Raji (cell line): Measurements from ENCODE around the gene MSRB1.

ENCODE experiments used
- POLR2A ChIP-seq: IDR thresholded peaks from 2 replicates; pipeline ENCODE4 v1.6.1; 2011; ENCODE audit warnings: low read depth, low read length, control low read depth; ENCODE audit not compliant: insufficient read depth

Gene MSRB1

DNA sequence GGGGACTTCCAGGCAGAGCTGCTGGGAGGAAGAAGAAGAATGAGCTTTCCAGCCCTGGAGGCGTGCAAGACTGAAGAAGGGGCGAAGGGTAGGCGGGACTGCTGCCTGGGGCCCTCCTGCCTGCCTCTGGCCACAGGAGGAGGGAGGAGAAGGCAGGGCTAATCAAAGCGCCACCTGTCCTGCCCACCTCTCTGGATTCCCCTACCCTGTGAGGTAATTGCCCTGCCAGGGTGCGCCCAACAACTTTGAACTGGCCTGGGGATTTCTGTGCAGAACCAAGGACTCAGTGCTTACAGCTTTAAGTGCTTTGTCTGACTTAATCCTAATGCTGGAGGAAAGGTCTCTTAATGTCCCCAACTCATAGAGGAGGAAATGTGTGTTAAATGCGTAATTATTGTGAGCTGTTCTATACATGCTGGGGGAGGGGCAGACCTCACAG lies 38.4 kb upstream of the MSRB1 start, which contains the start of gene NOXO1:
TSS of gene NOXO1 (minus strand) at position 72 of the 439 bp plus-strand sequence. CDS start 290 bp downstream, outside the sequence.
- no peak for TF ChIP-seq POLR2A

DNA sequence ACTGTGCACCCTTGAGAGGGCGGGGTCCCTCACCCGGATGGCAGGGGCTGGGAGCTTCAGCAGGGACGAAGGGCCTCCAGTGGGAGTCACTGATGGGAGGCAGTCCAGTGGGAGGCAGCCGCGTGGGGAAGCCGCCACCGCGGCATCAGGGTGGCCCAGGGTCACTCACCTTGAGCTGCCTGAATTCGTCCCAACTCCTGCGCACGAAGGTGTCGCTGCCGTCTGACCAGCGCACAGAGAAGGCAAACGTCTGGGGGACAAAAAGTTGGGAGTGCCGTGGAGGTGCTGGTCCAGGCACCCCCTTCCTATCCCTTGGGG lies 37.7 kb upstream of the MSRB1 start:
- no peak for TF ChIP-seq POLR2A

DNA sequence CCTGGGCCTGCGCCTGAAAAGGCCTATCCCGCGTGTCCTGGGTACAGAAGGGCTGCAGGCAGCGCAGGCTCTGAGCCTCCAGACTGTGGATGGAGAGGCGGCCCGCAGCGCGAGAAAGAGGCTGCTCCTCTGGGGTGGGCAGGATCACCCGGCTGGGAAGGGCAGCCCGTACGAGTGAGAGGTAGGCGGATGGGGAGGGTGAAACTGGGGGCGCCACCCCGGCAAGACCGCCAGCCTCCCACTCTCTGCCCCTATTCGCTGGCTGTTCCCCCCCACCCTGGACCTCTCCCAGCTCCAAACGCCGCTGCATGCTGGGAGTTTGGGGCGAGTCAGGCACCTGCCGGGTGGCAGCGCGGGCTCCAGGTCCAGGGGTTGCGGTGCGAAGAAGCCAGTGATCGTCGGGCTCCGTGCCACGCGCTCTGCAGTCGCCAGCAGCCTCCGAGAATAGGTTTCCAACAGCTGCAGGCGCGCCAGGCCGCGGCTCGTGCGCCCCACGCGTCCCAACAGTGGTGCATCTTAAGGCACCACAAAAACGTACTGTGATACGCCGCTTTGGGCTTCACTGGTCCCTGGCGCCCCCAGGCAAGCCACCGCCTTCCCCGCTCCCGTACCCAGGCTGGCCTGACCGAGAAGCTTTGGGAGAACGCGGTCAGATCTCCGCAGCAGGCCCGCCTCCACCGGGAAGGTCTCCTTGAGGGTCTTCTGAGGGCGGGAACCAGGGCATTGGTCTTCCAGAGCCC lies 37.2 kb upstream of the MSRB1 start:
- TF ChIP-seq POLR2A: no peak

DNA sequence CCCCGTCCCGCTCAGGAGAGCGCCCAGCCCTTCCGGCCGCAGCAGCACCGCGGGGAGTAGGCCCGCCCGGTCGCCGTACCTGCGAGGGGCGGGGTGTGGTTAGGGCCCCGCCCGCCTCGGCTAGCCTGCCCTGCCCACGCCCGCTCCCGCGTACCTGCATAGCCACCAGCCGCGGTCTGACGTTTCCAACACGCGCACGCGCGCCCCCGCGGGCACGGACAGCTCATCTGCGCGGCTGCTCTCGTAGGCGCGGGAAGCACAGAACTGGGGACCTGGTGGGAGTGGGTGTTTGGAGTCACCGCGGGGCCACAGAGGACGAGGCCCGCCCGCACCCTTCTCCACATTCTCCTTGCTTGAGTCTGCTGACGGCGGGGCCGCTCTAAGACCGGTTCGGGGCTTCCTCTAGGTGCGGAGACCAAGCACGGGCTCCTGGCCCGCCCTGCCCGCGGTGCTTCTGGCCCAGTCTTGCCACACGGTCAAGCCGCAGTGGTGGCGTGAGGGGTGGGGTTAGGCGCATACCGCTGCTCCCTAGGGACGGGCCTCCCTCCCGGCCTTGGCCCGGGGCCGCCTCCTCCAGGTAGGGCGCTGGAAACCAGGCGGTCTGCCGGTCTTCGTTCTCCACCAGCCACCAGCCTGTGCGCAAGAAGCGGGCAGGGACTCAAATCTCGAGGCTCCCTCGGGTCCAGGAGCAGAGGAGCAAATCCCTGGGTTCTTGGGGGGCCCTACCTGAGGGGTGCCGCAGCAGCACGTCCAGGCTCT lies 36.5 kb upstream of the MSRB1 start:
- TF ChIP-seq POLR2A: no peak

DNA sequence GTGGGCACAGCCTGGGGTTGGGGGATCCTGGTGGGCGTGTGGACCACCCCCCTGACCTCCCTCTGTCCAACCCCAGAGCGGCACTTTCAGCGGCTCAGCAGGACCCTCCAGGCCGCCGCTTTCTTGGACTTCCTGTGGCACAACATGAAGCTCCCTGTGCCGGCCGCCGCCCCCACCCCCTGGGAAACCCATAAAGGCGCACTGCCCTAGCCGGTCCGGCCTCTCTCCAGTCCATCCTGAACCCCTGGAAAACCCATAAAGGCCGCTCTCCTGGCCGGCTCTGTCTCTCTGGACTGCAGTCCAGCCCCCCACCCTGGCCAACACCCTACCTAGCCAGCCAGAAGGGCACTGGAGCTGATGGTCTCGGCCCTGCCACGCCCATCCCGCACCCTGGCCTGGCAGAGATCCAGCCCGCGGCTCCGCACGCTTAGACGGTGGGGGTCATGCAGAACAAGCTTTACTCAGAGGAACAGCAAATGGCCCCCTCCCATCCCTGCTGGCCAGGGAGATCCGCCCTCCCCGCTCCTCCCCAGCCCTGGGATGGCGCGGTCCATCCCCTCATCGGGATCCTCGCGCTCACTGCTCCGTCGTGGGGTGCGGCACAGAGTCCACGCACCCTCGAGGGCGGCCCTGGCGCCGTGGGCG lies 35.6 kb upstream of the MSRB1 start:
- no peak for TF ChIP-seq POLR2A

DNA sequence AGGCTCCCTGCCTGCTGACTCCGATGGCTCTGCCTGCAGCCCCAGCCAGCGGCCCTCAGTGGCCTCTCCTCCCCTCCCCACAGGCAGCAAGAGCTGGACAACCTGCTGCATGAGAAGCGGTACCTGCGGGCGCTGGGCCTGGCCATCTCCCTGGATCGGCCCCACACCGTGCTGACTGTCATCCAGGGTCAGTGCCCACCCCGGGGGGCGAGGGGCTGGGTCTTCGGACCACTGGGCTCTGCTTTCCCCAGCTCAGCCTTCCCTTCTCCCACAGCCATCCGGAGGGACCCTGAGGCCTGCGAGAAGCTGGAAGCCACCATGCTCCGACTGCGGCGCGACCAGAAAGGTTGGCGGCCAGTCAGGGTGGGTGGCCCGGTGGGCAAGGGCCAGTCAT lies 34.9 kb upstream of the MSRB1 start:
- no peak for TF ChIP-seq POLR2A

DNA sequence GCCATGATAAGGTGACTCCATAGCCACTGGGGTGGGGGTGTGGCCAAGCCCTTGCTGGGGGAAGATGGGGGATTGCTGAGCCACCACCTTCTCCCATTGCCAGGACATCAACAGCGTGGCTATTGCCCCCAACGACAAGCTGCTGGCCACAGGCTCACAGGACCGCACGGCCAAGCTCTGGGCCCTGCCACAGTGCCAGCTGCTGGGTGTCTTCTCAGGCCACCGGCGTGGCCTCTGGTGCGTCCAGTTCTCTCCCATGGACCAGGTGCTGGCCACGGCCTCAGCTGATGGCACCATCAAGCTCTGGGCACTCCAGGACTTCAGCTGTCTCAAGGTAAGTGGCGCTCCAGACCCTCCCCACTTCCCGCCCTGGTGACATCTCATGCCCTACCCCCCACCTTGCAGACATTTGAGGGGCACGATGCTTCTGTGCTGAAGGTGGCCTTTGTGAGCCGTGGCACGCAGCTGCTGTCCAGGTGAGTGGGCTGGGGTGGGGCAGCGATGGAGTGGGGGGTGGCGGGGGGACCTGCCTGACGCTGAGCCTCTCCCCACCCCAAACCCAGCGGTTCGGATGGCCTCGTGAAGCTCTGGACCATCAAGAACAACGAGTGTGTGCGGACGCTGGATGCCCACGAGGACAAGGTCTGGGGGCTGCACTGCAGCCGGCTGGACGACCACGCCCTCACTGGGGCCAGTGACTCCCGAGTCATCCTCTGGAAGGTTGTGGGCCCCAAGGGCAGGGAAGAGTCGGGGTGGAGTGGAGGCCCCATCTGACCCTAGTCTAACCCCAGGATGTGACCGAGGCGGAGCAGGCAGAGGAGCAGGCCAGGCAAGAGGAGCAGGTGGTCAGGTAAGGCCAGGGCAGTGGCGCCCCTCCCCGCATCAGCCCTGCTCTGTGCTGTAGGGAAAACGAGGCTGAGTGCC lies 34.2 kb upstream of the MSRB1 start:
- no peak for TF ChIP-seq POLR2A

DNA sequence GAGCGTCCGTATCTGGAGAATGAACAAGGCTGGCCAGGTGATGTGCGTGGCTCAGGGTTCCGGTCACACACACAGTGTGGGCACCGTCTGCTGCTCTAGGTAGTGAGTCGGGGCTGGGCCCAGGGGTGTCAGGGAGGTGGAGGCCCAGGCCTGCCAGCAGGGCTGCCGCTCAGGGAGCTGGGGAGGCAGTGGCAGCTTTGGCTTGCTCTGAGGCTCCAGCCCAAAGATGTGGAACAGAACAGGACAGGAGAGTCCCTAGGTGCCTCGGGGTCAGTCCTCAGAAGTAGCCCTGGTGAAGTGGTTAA lies 33.2 kb upstream of the MSRB1 start:
- TF ChIP-seq POLR2A: no peak

DNA sequence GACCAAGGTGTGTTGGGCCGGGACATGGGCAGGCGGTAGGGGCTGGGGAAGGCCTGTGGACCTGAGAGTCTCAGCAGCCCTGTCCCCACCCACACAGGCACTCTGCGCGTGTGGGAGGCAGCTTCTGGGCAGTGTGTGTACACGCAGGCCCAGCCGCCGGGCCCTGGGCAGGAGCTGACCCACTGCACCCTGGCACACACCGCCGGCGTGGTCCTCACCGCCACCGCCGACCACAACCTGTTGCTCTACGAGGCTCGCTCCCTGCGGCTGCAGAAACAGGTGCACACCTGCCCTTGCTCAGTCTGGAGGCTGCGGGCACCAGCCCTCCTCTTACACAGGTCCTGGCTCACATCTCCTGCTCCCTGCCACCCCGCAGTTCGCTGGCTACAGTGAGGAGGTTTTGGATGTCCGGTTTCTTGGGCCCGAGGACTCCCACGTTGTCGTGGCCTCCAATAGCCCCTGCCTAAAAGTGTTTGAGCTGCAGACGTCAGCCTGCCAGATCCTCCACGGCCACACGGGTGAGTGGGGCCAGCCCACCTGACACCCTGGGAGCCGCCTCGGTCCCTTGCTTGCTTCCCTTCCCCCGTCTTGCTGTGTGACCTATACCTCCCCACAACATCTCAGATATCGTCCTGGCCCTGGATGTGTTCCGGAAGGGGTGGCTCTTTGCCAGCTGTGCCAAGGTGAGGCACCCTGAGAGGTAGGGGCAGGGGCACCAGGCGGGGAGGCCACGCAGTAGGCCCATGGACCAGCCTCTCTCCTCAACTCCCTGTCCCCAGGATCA lies 32.6 kb upstream of the MSRB1 start:
- no peak for TF ChIP-seq POLR2A

DNA sequence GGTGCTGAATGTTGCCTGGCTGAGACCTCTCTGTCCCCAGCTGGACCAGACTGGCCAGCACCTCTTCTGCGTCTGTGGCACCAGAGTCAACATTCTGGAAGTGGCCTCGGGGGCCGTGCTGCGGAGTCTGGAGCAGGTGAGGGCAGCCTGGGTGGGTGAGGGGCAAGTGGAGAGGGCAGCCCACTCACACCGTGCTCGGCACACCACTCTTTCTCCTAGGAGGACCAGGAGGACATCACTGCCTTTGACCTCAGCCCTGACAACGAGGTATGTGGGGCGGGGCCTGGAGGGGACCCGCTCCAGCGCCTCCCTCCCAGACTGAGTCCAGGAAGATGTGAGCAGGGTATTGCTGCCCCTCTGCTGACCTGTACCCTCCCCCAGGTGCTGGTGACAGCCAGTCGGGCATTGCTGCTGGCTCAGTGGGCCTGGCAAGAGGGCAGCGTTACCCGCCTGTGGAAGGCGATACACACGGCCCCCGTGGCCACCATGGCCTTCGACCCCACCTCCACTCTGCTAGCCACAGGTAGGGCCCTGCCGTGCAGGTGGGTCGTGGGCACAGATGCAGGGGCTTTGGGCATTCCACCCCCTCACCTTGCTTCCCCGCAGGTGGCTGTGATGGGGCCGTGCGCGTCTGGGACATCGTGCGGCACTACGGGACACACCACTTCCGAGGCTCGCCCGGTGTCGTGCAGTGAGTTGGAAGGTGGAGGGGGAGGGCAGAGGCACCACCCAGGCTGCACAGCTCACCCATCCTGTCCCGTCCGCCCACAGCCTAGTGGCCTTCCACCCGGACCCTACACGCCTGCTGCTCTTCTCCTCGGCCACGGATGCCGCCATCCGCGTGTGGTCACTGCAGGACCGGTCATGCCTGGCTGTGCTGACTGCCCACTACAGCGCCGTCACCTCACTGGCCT lies 31.4 kb upstream of the MSRB1 start:
- TF ChIP-seq POLR2A: no peak

DNA sequence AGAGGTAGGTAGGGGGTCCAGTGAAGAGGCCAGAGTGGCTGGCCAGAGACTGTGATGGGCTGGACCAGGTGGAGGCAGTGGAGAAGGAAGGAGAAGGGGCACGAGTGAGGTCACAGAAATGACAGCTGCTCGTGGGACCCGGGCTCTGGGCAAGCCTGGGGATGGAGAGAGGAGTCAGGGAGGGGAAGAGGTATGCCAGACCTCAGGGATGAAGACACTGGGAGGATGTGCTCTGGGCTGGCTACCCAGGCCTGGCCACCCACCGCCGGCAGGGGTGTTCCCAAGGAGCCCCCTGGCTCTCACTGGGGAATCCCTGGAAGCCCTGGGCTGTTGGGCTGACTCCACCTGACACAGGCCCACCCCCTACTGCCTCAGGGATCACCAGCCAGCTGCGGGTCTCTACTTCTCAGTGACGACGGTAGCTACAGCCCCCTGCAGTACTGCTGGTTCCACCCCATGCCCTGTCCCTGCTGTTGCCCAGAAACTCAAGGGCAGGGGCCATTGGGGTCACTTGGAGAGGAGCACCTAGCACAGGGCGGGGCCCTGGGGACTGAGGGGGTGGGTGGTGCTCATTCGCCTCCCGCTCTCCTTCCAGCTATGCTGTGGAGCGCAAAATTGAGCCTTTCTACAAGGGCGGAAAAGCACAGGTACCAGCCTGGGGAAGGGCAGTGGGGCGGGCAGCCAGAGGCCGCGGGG lies 30.6 kb upstream of the MSRB1 start:
- TF ChIP-seq POLR2A: no peak

DNA sequence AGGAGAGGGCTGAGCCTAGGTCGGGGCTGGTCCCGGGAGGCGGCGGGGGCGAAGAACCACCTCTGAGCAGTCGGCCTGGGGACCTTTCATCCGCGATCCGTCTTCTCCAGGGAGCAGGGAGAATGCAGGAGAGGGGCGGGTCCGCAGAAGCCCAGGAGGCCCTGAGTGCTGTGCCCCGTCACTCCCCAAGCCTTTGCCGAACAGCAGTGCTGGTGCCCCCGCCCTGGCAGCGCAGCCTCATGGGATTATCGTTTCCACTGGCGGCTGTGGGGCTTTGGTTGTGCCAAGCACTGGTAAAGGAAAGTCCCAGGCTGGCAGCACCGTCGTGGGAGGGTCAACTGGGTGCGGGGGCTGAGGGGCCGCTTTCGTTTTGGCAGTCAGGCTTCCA lies 29.5 kb upstream of the MSRB1 start:
- no peak for TF ChIP-seq POLR2A
